GM23248 (cell line): Measurements from ENCODE around the gene LRG1.

Source experiments
- EZH2 ChIP-seq: fragments of 200-600 bp; sonication (generic); IDR thresholded peaks from 2 replicates; pipeline ENCODE4 v1.6.1; 2018; ENCODE audit warnings: antibody characterized with exemption, mild to moderate bottlenecking; ENCODE audit not compliant: insufficient read depth, poor library complexity, severe bottlenecking
- EZH2phosphoT487 ChIP-seq: fragments of 200-600 bp; sonication (generic); IDR thresholded peaks from 2 replicates; pipeline ENCODE4 v1.6.1; 2018; ENCODE audit warnings: antibody characterized with exemption, moderate library complexity, mild to moderate bottlenecking, low read depth; ENCODE audit not compliant: insufficient read depth

DNA sequence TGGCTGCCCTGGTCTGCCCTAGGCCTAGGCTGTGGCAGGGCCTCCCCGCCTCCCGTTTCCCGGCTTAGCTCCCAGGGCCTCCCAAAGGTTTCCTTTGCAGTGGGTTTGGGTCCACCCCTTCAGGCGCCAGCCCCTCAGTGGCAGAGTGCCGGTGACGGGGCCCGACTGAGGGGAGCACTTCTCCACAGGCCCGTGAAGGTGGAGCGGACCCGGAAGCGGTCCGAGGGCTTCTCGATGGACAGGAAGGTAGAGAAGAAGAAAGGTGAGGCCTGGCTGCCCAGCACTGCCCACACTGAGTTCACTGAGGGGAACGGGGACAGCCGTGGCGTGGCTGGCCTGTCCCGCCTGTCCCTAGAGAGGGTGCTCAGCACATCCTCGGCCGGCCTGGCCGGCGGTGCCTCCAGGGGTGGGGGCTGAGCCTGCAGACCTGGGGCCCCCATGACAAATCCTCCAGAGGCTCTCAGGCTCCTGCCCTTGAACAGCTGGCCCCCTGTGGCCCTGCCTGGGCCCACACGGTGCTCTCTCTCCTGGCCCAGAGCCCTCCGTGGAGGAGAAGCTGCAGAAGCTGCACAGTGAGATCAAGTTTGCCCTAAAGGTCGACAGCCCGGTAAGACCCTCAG, 42.0 kb downstream of the LRG1 start:
- no peak for TF ChIP-seq EZH2phosphoT487
- TF ChIP-seq EZH2 = no peak
